GM12878 (cell line): ENCODE data around the gene NPC1. TPM values are rescaled to one million over a fixed set of nuclear protein-coding genes. Genes with fewer than 3 reads are reported as not detected.

Experiments used
- ATF2 ChIP-seq: IDR thresholded peaks from 2 replicates; pipeline ENCODE4 v1.6.1; 2012; ENCODE audit warnings: low read length, inconsistent platforms
- HDAC6 ChIP-seq: fragments of 200-600 bp; sonication (generic); IDR thresholded peaks from one replicate; pipeline ENCODE4 v1.8.0; 2017; ENCODE audit warnings: antibody characterized with exemption; ENCODE audit not compliant: unreplicated experiment
- IKZF2 ChIP-seq, 2 experiments: fragments of 450-650 bp; IDR thresholded peaks; 2 replicates each; pipeline ENCODE4 v1.6.1; 2017; ENCODE audit warnings: mild to moderate bottlenecking in 2 of 2, moderate library complexity in 2 of 2
- MTA2 ChIP-seq: fragments of 450-650 bp; IDR thresholded peaks from 2 replicates; pipeline ENCODE4 v1.6.1; 2016; ENCODE audit warnings: low read depth, mild to moderate bottlenecking, moderate library complexity
- PBX3 ChIP-seq: IDR thresholded peaks from 2 replicates; pipeline ENCODE4 v1.6.1; 2011; ENCODE audit warnings: mild to moderate bottlenecking, low read depth, low read length, moderate library complexity; ENCODE audit not compliant: insufficient replicate concordance
- TARDBP ChIP-seq: IDR thresholded peaks from 2 replicates; pipeline ENCODE4 v1.6.1; 2016; ENCODE audit warnings: borderline replicate concordance
- ZNF687 ChIP-seq: fragments of 450-650 bp; IDR thresholded peaks from 2 replicates; pipeline ENCODE4 v1.6.1; 2017; ENCODE audit warnings: mild to moderate bottlenecking, moderate library complexity
- polyA plus RNA-seq, 11 experiments: library from polyadenylated mRNA; depleted of rRNA in 4 of 11; unstranded in 6 of 11; stranded (reverse) in 5 of 11; fragments of >200 nt; fragmentation: Nextera tagmentation in 4 of 11; fragmentation: Illumina TruSeq in 1 of 11; extraction: Ambion mirVana in 4 of 11; extraction: Trizol in 1 of 11; gene quantifications; 1 replicate in 1 of 11; 2 replicates in 10 of 11; pipeline versions ENCODE4 v1.2.1 to v1.2.3, GENCODE V29; 2011 to 2016; ENCODE audit warnings: inconsistent platforms in 2 of 11, missing spikeins in 2 of 11, low read depth in 1 of 11
- total RNA-seq, 4 experiments: library from RNA; depleted of rRNA in 3 of 4; stranded (reverse); fragments of >200 nt in 3 of 4; fragmentation: Illumina TruSeq in 1 of 4; extraction: Trizol in 1 of 4; gene quantifications; 2 replicates each; pipeline versions ENCODE4 v1.2.1 to v1.2.3, GENCODE V29; 2013 to 2021

NPC1 gene
- total and polyA plus RNA-seq, 10 of the 15 experiments (the other 5 are each of a cell fraction or from before 2014, with no cell fraction given) = 10.1 to 45.2 (median 19.4) TPM

GRCh38 chr18:23623040-23623439 is 36.7 kb upstream of the NPC1 start (continued):
- no peak for TF ChIP-seq ZNF687
- TF ChIP-seq PBX3 = no peak
- no peak for TF ChIP-seq ATF2
- no peak for TF ChIP-seq HDAC6
- no peak for TF ChIP-seq TARDBP
- TF ChIP-seq MTA2 = no peak
- TF ChIP-seq IKZF2 (IDR thresholded peaks at IDR 0.05) = no peak
